Ovary (tissue), 3 donors: ENCODE measurements around the gene SOAT1.

Source experiments
- EP300 ChIP-seq: sonication (generic); formaldehyde crosslinking; IDR thresholded peaks from one replicate; pipeline ENCODE4 v1.6.1; 2017; ENCODE audit warnings: antibody characterized with exemption
- POLR2A ChIP-seq: fragments of 450-650 bp; IDR thresholded peaks from one replicate; pipeline ENCODE4 v1.6.1; 2017; ENCODE audit warnings: antibody characterized with exemption, mild to moderate bottlenecking, moderate library complexity
- TF ChIP-seq, protein P1 (sequence below), 3 donors: fragments of 450-650 bp in 2 of 3; fragments of 200-600 bp in 1 of 3; IDR thresholded peaks; one replicate each; pipeline versions ENCODE4 v1.5.1 to v1.8.0; 2016 to 2022; ENCODE audit warnings: antibody characterized with exemption in 3 of 3, mild to moderate bottlenecking in 1 of 3
- donor health status: DM: no; HTN: no; CAD: no.

DNA sequence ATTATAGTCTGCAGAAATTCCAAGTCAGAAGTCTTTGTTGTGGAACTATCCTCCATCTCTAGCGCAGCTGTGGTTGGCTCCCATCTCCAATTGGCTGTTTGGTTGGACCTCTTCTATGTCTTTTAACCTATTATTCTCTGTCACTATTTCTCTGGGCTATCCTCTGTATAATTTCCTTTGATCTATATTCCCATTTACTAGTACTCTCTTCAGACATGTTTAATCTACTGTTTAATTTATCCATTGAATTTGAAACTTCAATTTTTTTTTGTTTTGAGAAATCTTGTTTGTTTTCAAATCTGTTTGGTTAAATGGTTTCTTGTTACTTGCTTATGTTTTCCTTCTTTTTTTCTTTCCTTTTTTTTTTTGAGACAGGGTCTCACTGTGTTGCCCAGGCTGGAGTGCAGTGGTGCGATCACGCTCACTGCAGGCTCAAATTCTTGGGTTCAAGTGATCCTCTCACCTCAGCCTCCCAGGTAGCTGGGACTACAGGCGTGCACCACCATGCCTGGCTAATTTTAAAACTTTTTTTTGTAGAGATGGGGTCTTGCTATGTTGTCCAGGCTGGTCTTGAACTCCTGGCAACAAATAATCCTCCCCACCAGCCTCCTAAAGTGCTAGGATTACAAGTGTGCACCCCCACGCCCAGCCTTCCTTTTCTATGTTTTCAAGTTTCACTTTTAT, 28.1 kb downstream of the SOAT1 start:
- TF ChIP-seq, protein P1, sequence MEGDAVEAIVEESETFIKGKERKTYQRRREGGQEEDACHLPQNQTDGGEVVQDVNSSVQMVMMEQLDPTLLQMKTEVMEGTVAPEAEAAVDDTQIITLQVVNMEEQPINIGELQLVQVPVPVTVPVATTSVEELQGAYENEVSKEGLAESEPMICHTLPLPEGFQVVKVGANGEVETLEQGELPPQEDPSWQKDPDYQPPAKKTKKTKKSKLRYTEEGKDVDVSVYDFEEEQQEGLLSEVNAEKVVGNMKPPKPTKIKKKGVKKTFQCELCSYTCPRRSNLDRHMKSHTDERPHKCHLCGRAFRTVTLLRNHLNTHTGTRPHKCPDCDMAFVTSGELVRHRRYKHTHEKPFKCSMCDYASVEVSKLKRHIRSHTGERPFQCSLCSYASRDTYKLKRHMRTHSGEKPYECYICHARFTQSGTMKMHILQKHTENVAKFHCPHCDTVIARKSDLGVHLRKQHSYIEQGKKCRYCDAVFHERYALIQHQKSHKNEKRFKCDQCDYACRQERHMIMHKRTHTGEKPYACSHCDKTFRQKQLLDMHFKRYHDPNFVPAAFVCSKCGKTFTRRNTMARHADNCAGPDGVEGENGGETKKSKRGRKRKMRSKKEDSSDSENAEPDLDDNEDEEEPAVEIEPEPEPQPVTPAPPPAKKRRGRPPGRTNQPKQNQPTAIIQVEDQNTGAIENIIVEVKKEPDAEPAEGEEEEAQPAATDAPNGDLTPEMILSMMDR (IDR thresholded peaks at IDR 0.05) = no peak
- TF ChIP-seq POLR2A (no peak), EP300 (no peak)
